ENCODE measurements around the gene MKRN3. TPM values are rescaled to one million over a fixed set of nuclear protein-coding genes. Genes with fewer than 3 reads are reported as not detected.

Gene MKRN3
- total and polyA plus RNA-seq, 3 experiments from 2014 or later = 0.98 to 3.0 (median 1.1) TPM

Other genes with a start within 250 kb of the MKRN3 start
- not detected for gene GOLGA6L26, start 231.5 kb upstream of the MKRN3 start, total RNA-seq
- not detected for gene GOLGA6L26, start 231.5 kb upstream of the MKRN3 start, polyA plus RNA-seq
- gene GOLGA8S, start 210.9 kb upstream of the MKRN3 start, total RNA-seq = under 1 TPM in 1 of 2 experiments, not detected in 1; 0.07 TPM
- not detected for gene GOLGA8S, start 210.9 kb upstream of the MKRN3 start, polyA plus RNA-seq
- gene GOLGA6L2, start 118.4 kb upstream of the MKRN3 start, total RNA-seq = not detected
- gene GOLGA6L2, start 118.4 kb upstream of the MKRN3 start, polyA plus RNA-seq = not detected
- gene MAGEL2, start 82.2 kb downstream of the MKRN3 start, total RNA-seq = not detected
- not detected for gene MAGEL2, start 82.2 kb downstream of the MKRN3 start, polyA plus RNA-seq
- gene NDN, start 121.6 kb downstream of the MKRN3 start, total RNA-seq = 1 to 10 TPM in 1 of 2 experiments, under 1 TPM in 1; 0.77 to 1.2 TPM
- gene NDN, start 121.6 kb downstream of the MKRN3 start, polyA plus RNA-seq = 0.81 TPM

Data from CD8-positive, alpha-beta memory T cell (primary cell).